NCI-H187 treated with DMSO at 0.1 percent for 48 hours (cell line): Measurements from ENCODE around the gene PHAF1.

ENCODE experiments used
- DNase-seq: peaks from one replicate; lab custom pipeline; 2025; lab: John Stamatoyannopoulos, UW

Gene PHAF1

DNA sequence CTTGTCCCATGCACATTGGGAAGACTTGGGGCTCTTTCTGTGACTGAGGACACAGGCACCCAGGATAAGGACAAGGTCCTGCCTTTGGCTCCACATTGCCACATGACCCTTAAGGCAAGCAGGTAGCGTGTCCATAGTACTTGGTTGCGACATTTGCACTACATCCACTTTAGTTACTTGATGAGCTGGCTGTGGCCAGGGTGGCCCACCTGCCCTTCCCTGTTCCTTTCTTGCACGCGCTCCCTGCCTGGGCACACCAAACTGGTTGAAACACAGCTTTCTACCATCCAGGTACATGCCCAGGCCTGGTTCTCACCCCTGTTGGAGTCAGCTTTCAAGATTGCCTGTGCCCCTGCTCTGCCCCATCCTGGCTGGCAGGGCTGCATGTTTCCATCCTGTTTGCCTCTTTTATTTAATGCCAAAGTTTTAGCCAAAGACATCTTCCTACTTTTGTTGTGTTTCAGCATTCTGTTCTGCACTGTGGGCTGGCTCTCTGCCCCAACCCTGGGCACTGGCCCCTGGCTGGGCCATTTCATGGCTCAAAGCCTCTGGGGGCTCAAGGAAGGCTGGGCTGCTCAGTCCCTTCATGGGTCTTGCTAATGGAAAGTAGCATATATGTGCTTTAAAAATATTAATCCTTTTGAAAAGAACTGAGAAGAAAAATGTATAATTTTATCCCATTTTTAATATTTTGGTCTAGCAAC is 37.8 kb downstream of the PHAF1 start:
- DNase-seq: no peak

DNA sequence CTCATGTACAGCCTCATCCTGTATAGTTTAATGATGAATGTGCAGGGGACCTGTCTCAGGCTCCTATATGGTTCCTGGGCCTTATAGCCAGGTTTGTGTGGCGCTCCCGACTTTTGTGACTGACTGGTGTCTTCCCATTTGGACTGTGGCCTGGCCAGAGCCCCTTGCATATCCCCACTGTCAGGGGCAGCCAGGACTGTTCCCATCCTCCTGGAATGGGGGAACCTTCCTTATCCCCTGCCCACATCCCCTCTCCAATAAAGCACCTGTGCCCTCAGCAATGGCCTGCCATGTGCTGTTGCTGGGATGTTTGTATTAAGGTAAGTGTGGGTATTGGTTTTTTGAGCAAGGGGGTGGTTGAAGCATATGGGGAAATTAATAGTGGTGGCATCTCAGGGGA is 38.5 kb downstream of the PHAF1 start:
- no peak for DNase-seq

DNA sequence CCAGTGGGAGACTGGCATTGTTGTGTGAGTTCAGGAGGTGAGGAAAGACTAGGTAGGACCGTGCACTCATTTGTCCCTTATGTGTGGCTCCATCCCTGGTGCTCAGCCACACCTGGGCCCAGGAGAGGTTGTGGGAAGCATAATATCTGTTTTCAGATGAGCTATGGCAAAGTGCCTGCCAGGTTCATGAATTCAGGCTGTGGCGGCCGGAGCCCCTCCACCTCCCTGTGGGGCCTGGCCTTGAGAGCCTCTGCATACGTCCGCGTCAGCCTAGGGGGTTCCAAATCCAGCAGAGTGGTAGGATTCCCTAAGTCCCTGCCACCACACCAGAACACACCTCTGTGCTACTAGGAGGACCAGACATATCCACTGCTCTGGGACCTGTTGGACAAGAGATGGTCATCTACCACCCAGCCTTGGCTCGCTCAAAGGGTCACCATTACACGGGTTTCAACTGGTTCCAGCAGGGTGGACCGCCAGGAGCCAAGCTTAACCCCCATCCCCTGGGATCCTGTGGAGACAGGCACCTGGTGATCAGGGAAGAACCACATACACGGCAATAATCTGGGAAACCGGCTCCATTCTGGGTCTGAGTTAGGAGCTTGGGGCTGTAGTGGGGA is 39.0 kb downstream of the PHAF1 start:
- DNase-seq: no peak

DNA sequence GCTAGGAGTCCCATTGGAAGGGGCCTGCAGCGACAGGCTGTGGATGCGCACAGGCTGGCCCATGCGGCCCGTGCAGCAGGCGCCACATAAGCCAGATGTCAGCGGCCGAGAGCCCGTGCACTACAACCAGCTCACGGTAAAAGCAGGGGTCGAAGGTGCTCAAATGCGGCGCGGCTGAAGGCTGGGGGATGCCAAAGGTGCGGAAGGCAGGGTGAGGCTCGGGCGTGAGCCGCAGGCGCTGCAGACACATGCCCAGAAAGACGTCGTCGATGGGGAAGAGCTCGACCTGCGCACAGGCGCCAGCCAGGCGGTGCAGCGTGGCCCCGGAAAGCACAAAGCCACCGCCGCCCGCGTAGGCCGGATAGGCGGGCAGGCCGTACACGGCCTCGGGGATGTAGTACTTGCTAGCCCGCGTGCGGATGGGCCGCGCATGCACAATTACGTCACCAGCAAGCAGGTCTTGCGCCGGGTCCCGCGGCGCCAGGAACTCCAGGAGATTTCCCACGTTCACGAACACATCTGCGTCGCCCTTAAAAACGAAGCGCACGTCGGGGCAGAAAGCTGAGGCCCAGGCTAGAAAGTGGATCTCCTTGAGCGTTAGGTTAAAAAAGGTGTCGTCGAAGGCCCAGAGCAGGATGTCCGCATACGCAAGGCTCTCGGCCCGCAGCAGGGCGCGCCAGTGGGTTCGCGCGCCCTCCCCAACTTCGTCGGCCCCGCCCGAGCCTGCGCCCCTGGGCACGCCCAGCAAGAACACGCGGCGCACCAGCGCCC is 39.7 kb downstream of the PHAF1 start:
- no peak for DNase-seq

DNA sequence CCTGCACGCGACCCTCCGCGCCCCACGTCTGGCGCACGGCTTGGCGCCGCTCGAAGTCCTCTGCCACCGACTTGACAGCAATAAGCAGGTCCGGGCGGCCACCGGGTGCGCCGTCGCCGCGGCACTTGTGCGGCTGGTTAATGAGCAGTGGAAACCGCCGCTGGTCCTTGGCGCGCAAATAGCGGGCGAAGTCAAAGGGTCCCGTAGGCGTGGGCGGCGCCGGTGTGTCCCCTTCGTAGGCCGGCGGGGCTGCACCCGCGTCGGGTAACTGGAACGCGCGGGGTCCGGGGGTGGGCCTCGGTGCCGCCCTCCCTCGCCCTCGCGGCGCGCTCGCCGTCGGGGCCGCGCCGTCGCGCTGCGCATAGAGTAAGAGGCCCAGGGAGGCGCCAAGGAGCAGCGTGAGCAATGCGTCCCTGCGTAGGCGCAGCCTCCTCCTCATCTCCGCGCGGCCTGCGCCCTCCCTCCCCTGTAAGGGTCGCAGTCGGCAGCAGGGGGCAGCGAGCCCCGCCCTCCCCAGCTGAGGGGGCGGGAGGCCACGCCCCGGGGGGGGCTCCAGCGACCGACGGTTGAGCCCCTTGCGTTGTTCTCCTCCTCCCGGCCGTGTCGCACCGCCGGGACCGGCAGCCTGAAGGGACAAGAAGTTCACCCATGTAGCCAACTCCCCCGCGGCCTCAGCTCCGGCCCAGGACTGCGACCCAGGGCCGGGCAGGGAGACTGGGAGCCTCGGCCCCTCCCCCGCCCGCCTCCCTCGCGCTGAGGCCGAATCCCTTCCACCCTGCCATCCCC is 40.5 kb downstream of the PHAF1 start:
- DNase-seq: no peak

DNA sequence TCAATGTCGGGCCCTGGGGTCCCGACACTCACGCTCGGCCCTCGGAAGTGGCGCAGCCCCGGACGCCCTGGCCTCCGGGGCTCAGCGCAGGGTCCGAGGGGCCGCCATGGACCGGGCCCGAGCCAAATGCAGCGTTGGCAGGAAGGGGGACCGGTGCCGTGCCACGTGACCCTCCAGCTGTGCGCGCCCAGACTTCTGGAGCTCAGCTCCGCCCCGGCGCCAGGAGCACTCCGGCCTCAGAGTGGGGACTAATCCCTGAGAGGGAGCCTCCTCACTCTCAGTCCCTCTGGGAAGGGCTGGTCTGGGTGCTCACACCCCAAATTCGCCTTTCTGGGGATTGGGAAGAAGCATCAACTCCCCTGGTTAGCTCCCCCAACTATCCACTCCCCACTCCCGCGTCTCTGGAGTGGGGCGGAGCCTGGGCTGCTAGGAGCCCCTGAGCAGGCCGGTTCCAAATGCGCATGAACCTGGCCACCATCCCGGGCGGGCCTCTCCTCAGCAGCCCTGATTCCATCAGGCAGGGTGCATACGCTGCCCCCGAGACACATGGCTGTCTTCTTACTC is 41.2 kb downstream of the PHAF1 start, which contains the start of gene B3GNT9:
Gene B3GNT9 (minus strand): TSS at position 166 of the 564 bp plus-strand sequence. CDS start 513 bp downstream, outside the sequence.
- DNase-seq: no peak

DNA sequence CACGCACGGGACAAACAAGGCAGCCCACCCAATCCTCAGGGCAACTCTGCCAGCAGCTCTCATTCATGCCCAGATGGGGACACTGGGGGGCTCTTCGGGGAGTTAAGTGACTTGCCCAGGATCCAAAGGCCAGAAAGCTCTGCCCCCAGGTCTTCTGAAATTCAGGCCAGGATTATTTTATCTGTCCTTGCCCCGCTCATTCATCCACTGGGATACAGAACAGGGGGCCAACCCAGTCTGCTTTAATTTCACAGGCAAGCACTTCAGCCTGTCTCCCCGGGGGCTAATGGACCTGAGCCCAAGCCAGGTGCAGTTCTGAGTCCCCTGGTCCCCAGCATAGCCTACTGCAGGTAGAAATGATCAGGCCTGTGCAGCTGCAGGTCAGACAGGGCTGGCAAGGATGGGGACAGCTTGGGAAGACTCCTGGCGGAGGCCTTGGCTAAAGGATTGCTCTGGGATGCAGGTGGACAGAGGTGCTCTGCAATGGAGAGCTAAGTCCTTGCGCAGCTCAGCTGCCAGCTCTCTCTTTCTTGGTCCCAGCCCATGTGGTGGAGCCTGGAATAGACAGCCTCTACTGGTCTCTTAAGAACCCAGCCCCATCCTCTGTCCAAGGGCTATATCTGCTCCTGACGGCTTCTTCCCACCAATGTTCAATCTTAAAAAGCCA is 41.8 kb downstream of the PHAF1 start:
- DNase-seq: no peak

DNA sequence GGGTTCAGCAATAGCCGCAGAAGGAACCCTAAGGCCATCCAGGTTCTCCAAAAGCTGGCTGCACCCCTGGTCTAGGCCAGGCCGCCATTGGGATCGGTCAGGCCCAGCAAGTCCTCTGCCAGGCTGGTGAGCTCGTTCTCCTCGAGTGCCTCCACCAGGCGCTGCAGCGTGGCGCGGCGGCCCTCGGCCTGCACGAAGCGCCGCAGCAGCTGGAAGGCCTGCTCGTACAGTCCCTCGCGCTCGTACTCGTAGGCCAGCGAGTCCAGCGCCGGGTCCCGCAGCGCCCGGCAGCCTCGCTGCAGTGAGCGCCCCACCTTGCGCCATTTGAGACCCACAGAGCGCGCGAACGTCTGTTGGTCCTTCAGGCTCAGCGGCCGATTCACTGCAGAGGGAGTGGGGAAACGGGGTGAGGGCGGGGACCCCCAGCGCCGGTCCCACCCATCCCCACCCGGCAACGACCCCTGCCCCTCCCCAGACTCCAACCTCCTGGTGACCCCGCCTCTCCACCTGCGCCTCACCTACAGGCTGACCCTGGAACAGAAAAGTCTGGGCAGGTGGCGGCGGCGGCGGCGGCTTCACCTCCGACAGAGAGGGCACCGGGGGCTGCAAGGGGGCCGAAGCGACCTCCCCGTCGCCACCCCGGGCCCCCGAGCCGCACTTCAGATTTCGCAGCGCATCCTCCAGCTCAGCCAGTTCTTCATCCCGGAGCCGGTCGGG is 45.0 kb downstream of the PHAF1 start:
- no peak for DNase-seq

DNA sequence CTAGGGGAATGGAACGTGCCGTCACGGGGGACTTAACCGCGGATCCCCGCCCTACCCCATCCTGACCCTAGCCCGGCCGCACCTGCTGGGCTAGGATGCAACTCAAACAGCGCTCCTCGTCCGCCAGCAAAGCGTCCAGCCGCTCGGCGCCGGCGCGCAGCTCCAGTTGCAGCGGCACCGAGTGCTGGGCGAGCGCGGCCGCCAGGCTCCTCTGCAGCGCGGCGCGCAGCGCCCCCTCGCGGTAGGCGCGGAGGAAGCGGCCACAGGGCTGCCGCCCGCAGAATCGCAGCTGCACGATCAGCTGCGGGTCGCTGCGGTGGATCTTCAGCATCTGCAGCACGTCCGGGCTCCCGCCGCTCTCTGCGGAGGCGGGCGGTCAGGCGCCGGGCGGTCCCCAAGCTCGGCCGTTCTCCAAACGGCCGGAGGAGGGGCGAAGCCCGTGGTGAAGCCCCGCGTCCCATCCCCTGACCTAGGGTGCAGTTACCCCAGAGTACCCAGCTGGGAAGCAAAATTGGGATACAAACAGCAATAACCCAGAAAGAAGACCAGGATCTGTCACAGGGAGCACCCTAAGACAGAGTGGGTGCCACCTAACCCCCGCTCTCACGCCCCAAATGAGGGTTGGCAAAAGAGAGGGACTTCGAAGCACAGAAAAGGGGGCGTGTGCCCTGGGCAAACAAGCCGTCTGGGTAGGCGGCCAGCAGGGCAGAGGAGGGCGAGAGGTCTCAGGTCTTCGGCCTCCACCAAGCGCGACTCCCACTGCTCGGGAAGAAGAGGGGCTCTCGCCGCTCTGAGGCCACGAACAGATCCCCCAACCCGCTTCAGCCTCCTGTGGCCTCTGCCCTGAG is 45.8 kb downstream of the PHAF1 start:
- DNase-seq: no peak

DNA sequence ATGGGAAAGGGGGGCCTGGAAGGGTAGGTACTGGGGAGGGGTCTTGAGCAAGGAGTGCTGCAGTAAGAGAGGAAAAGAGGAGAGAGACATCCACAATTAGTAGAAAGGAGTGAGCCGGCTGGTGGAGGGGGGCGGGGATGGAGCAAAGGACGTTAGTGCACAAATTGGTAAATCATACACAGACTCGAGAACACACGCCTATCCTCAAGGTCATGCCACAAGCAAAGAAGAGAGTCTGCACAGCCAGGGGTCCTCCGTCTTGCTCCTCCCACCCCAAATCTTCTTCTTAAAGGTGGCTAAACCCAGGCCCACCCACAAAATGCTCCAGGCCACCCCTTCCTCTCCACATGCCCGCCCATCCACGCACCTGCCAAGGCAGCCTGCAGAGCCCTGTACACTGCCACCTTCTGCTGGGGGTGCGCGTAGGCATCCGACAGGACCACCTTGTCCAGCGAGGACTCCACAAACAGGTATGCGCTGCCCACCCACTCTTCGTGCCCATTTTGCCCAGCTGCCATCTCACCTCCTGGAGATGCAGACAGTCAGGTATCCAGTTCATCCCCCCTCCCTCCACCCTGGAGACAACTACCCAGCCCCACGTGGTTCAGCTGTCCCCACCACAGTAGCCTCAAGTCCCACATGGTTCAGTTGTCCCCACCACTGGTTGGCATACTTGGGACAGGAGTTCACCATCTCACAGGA is 46.6 kb downstream of the PHAF1 start:
- DNase-seq: no peak

DNA sequence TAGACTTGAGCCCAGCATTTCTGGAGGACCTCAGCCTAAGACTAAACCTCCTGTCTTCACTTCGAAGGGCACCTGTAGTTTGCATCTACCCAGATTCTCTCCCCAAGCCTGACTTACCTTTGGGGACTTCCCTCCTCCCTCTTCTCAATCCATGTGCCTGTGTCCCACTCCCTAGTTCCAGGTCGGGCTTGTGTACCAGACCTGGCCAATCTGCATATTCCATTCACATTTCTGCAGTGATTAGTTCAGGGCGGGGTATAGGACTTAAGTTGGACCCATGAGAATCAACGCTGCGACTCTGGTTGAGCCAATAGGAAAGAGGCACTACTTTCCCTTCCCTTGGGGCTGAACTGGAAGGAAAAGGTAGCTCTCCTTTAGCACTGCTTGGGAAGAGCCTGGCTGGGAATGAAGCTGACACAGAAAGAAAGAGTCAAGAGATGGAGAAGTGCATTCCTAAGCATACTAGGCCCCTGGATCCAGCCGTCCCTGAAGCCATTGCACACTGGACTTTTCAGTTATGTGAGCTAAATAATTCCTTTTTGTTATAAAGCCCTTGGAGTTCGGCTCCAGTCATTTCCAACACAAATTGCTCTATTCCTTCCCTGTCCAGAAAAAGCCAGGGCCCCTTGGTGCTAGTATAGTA is 47.5 kb downstream of the PHAF1 start:
- DNase-seq: no peak

DNA sequence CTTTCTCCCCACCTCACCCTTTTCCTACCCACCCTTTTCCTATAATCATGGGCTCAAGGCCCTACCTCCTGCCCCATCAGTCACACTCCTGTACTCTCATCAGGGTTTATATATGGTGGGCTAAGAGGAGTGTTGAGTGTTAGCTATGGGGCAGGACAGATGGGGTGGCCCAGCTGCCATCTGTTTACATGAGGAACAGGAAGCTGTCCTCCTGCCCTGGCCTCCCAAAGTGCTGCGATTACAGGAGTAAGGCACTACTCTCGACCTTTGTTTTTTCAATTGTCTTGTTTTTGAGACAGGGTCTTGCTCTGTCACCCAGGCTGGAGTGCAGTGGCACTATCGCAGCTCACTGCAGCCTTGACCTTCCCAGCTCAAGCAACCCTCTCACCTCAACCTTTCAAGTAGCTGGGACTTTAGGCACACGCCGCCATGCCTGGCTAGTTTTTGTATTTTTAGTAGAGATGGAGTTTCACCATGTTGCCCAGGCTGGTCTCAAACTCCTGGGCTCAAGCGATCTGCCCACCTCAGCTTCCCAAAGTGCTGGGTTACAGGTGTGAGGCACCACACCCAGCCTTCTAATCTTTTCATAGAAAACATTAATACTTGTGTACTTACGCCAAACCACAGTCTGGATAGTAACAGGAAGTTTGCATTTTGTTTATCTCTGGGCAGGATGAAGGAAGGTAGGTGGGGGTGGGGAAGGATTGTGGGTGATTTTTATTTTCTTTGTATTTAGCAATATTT is 48.3 kb downstream of the PHAF1 start:
- DNase-seq: no peak

DNA sequence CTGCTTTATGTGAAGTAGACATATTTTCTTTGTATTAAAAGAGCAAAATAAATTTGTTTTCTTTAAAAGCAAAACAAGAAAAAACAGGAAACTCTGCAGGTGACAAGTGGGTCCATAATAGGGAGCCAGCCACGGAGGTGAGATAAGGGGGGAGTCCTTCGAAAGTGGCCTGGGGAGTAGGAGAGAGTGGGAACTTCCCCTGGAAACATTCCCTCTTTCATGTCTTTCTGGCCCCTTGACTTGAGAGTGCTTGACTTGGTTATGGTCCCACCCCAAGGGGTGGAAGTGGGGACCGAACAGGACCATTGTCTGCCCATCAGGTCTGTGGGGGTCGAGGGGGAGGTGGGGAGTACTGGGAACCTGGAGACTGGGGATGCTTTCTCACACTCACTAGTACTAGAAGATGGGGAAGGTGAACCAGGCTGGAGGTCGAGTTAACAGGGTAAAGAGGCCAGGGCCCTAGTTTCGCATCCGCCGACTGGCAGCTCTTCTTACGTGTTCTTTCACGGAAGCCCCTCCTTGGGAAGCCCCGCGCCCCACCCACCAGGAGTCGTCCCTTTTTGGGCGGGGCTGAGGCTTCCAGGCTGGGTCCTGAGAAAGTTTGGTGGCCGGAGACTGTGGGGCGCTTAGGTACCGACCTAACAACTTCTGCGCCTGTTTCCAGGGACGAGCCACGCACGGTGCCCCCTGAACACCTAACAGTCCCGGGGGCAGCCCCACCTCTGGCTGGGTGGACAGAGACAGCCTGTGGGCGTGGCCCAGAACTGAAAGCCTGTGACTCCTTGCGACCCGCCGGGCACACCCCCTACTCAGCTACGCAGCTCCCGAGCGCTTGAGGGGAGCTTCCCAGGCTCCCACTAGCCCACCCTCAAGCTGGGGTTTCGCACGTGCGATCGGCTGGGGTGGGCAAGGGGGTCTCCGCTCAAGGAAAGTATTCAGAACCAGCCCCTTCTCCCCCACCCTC is 49.2 kb downstream of the PHAF1 start:
- DNase-seq: no peak

DNA sequence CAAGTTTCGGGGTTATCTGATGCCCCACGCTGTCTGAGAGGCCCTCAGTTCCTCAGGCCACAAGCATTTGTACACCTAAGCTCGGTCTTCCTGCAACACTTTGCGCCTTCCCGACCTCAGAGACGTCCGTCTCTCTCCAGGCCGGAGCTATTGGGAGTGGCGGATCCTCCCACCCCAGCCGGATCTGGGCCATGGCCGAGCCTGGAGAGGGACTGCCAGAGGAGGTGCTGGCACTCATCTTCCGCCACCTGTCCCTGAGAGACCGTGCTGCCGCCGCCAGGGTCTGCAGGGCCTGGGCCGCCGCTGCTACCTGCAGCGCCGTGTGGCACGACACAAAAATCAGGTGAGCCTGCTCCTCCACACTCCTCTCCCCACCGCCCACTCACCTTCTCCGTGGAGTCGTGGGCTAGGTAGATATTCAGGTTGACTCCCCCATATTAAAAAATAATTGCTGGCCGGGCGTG is 51.9 kb downstream of the PHAF1 start:
- DNase-seq: no peak

DNA sequence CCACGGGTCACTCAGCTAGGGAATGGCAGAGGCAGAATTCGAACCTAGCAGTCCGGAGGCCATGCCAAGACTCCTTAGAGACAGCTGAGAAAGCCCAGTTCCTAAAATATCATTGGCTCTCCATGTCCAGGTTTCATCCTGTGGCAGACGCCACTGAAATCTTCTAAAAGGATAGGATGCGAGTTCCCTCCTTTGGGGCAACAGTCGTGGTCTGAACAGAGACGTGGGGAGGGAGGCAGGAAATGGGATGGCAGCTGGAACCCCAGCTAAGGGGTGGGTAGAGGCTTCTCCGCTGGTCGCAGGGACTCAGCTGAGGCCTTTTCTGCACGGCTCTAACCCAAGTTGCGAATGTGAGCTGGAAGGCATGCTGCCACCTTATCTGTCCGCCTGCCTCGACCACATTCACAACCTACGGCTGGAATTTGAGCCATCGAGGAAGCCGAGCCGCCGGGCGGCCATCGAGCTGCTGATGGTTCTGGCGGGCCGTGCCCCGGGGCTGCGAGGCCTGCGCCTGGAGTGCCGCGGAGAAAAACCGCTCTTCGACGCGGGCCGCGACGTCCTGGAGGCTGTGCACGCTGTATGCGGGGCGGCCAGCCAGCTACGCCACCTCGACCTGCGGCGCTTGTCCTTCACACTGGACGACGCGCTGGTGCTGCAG is 52.9 kb downstream of the PHAF1 start:
- no peak for DNase-seq
